ENCODE results near the gene TCEAL9. TPM values are rescaled to one million over a fixed set of nuclear protein-coding genes. Genes with fewer than 3 reads are reported as not detected.

TCEAL9 gene
- total RNA-seq, 6 experiments from 2014 or later = 2.5 to 14.3 (median 9.1) TPM

- ATAC-seq = peak; percentile 86 to 97 (median 91)
- intact Hi-C loops (cut with DNase I) = no loop called here
- TF ChIP-seq POLR2A (IDR thresholded peaks at IDR 0.05) (peak; percentile 58), CTCF (IDR thresholded peaks at IDR 0.05) (no peak)
- no peaks in the 10 kb centered on the region for H3K36me3 ChIP-seq
- 40% methylated on average over 10 of the region's 62 CpGs for WGBS (ENCODE audit: insufficient coverage, low coverage, low lambda C conversion rate, missing lambda C conversion rate)
- H3K4me1 ChIP-seq = no peaks in the 10 kb centered on the region
- no peaks in the 10 kb centered on the region for H3K27me3 ChIP-seq
- peak within 1 kb of the TSS; percentile 51 to 57 (median 54) for H3K27ac ChIP-seq
- peak; percentile 67 to 70 (median 69) for DNase-seq
- H3K4me3 ChIP-seq = peak within 1 kb of the TSS; percentile 47 to 64 (median 59)
- H3K9me3 ChIP-seq = no peaks in the 10 kb centered on the region
Observed at GRCh38 chrX:103376118-103376978, 20.0 kb downstream of the TCEAL9 start, which contains the start of gene BEX3. BEX3 (plus strand) TSS chrX:103376538; CDS start chrX:103377522, 984 bp downstream.

GRCh38 chrX:103376979-103377324 lies 20.6 kb downstream of the TCEAL9 start:
- no peaks in the 10 kb centered on the region for H3K27me3 ChIP-seq
- H3K36me3 ChIP-seq = no peaks in the 10 kb centered on the region
- WGBS (ENCODE audit: insufficient coverage, low coverage, low lambda C conversion rate, missing lambda C conversion rate) = 50% methylated on average over 2 of the region's 19 CpGs
- H3K9me3 ChIP-seq = no peaks in the 10 kb centered on the region
- H3K4me3 ChIP-seq = peak overlapping the region; percentile 47 to 64 (median 59)
- TF ChIP-seq CTCF (IDR thresholded peaks at IDR 0.05) (no peak), POLR2A (IDR thresholded peaks at IDR 0.05) (no peak)
- no peaks in the 10 kb centered on the region for H3K4me1 ChIP-seq
- peak overlapping the region; percentile 51 to 57 (median 54) for H3K27ac ChIP-seq
- DNase-seq (peak in 2 of 3 donors; percentile 21 to 35), ATAC-seq (peak; percentile 45 to 66 (median 56))
- intact Hi-C loops (cut with DNase I) = no loop called here

- Histone ChIP-seq H3K4me1 (no peaks in the 10 kb centered on the region), H3K4me3 (no peak overlapping the region), H3K27ac (no peak overlapping the region), H3K36me3 (no peaks in the 10 kb centered on the region), H3K9me3 (no peaks in the 10 kb centered on the region), H3K27me3 (no peaks in the 10 kb centered on the region)
- DNase-seq (no peak), ATAC-seq (no peak)
- 68% methylated on average over 2 of the region's 2 CpGs for WGBS (ENCODE audit: insufficient coverage, low coverage, low lambda C conversion rate, missing lambda C conversion rate)
- intact Hi-C loops (cut with DNase I) = no loop called here
- TF ChIP-seq POLR2A (IDR thresholded peaks at IDR 0.05) = no peak
- TF ChIP-seq CTCF (IDR thresholded peaks at IDR 0.05) = no peak
Observed at GRCh38 chrX:103378990-103379389, 22.7 kb downstream of the TCEAL9 start.

- 89% methylated on average over 1 of the region's 1 CpG for WGBS (ENCODE audit: insufficient coverage, low coverage, low lambda C conversion rate, missing lambda C conversion rate)
- DNase-seq = no peak
- H3K4me3 ChIP-seq = no peak overlapping the region
- H3K36me3 ChIP-seq = no peaks in the 10 kb centered on the region
- no peak for ATAC-seq
- no peaks in the 10 kb centered on the region for H3K4me1 ChIP-seq
- no peaks in the 10 kb centered on the region for H3K27me3 ChIP-seq
- no peak overlapping the region for H3K27ac ChIP-seq
- intact Hi-C loops (cut with DNase I) = no loop called here
- TF ChIP-seq POLR2A (IDR thresholded peaks at IDR 0.05) (no peak), CTCF (IDR thresholded peaks at IDR 0.05) (no peak)
- H3K9me3 ChIP-seq = no peaks in the 10 kb centered on the region
Observed at GRCh38 chrX:103382877-103383276, 26.6 kb downstream of the TCEAL9 start.

Measured in right lobe of liver (tissue), 6 donors.